Neural cell (in vitro differentiated cells): Measurements from ENCODE around the gene CHPF2. TPM values are rescaled to one million over a fixed set of nuclear protein-coding genes. Genes with fewer than 3 reads are reported as not detected.

ENCODE experiments used
- H2AFZ ChIP-seq: fragments of 200-600, 300-800 bp; sonication (generic), shearing (Covaris generic); 2 replicates; pipeline ENCODE4 v1.6.0; 2014; ENCODE audit warnings: low read depth, mild to moderate bottlenecking, antibody characterized with exemption, low read length, moderate library complexity
- H3F3A ChIP-seq: fragments of 200-600 bp; shearing (Covaris generic); 2 replicates; pipeline ENCODE4 v1.6.1; 2016; ENCODE audit warnings: mild to moderate bottlenecking, moderate library complexity, mixed read lengths, antibody characterized with exemption, low read length; ENCODE audit not compliant: insufficient read depth, poor library complexity, severe bottlenecking
- H3K27ac ChIP-seq: fragments of 200-600, 300-800 bp; sonication (generic), shearing (Covaris generic); 2 replicates; pipeline ENCODE4 v1.5.1; 2014; ENCODE audit warnings: mild to moderate bottlenecking, low read length, moderate library complexity
- H3K27me3 ChIP-seq: fragments of 300-800, 200-600 bp; sonication (generic), shearing (Covaris generic); 2 replicates; pipeline ENCODE4 v1.6.0; 2014; ENCODE audit warnings: mild to moderate bottlenecking, low read depth, low read length, moderate library complexity; ENCODE audit not compliant: insufficient read depth
- H3K36me3 ChIP-seq: fragments of 300-800, 200-600 bp; sonication (generic), shearing (Covaris generic); 2 replicates; pipeline ENCODE4 v1.5.1; 2014; ENCODE audit warnings: mild to moderate bottlenecking, antibody characterized with exemption, low read length, moderate library complexity; ENCODE audit not compliant: insufficient read depth
- H3K4me2 ChIP-seq: fragments of 300-800, 200-600 bp; sonication (generic), shearing (Covaris generic); 2 replicates; pipeline ENCODE4 v1.6.0; 2014; ENCODE audit warnings: mild to moderate bottlenecking, low read length
- H3K4me3 ChIP-seq: fragments of 300-800, 200-600 bp; sonication (generic), shearing (Covaris generic); 2 replicates; pipeline ENCODE4 v1.5.1; 2014; ENCODE audit warnings: mild to moderate bottlenecking, low read length, moderate library complexity
- H3K79me2 ChIP-seq: fragments of 200-600 bp; shearing (Covaris generic); replicated peaks from 2 replicates; pipeline ENCODE4 v1.6.0; 2014; ENCODE audit warnings: mild to moderate bottlenecking, low read length, moderate library complexity; ENCODE audit not compliant: insufficient read depth
- H3K9ac ChIP-seq: fragments of 300-800, 200-600 bp; sonication (generic), shearing (Covaris generic); 2 replicates; pipeline ENCODE4 v1.6.1; 2016; ENCODE audit warnings: mild to moderate bottlenecking, low read length, mixed read lengths
- H3K9me2 ChIP-seq: fragments of 200-600 bp; shearing (Covaris generic); 2 replicates; pipeline ENCODE4 v1.6.1; 2016; ENCODE audit warnings: mild to moderate bottlenecking, low read length, mixed read lengths; ENCODE audit not compliant: insufficient read depth
- H3K9me3 ChIP-seq: fragments of 200-600, 300-800 bp; sonication (generic), shearing (Covaris generic); 2 replicates; pipeline ENCODE4 v1.6.1; 2016; ENCODE audit warnings: mild to moderate bottlenecking, mixed run types, low read length, moderate library complexity, mixed read lengths
- H4K20me1 ChIP-seq: fragments of 200-600 bp; shearing (Covaris generic); 2 replicates; pipeline ENCODE4 v1.6.1; 2016; ENCODE audit warnings: mild to moderate bottlenecking, mixed run types; ENCODE audit not compliant: insufficient read depth
- CTCF ChIP-seq: fragments of 450-650 bp; IDR thresholded peaks from 2 replicates; pipeline ENCODE4 v1.5.1; 2014; ENCODE audit warnings: antibody characterized with exemption, mild to moderate bottlenecking, moderate library complexity; ENCODE audit not compliant: poor library complexity, severe bottlenecking
- EP300 ChIP-seq: fragments of 450-650 bp; conservative IDR thresholded peaks from 2 replicates; pipeline ENCODE4 v1.6.1; 2014; ENCODE audit warnings: antibody characterized with exemption, mild to moderate bottlenecking, moderate library complexity; ENCODE audit not compliant: poor library complexity, severe bottlenecking
- EZH2 ChIP-seq: fragments of 200-600, 300-800 bp; shearing (Covaris generic), sonication (generic); IDR thresholded peaks from 2 replicates; pipeline ENCODE4 v1.6.1; 2014; ENCODE audit warnings: antibody characterized with exemption, low read length, borderline replicate concordance, mild to moderate bottlenecking; ENCODE audit not compliant: insufficient read depth, poor library complexity, severe bottlenecking
- MXI1 ChIP-seq: fragments of 450-650 bp; conservative IDR thresholded peaks from 2 replicates; pipeline ENCODE4 v1.6.1; 2014; ENCODE audit warnings: antibody characterized with exemption, mild to moderate bottlenecking; ENCODE audit not compliant: poor library complexity, severe bottlenecking
- POLR2AphosphoS5 ChIP-seq: IDR thresholded peaks from 2 replicates; pipeline ENCODE4 v1.6.1; 2012
- RAD21 ChIP-seq: fragments of 450-650 bp; conservative IDR thresholded peaks from 2 replicates; pipeline ENCODE4 v1.6.1; 2014; ENCODE audit warnings: antibody characterized with exemption, mild to moderate bottlenecking, moderate library complexity
- SMC3 ChIP-seq: fragments of 450-650 bp; conservative IDR thresholded peaks from 2 replicates; pipeline ENCODE4 v1.6.1; 2014; ENCODE audit warnings: antibody characterized with exemption, mild to moderate bottlenecking, moderate library complexity; ENCODE audit not compliant: poor library complexity
- TAF1 ChIP-seq: IDR thresholded peaks from 2 replicates; pipeline ENCODE4 v1.6.1; 2012; ENCODE audit warnings: low read depth
- polyA plus RNA-seq: library from polyadenylated mRNA; depleted of rRNA; stranded (reverse); fragments of >200 nt; gene quantifications from 2 replicates; pipeline ENCODE4 v1.2.3, GENCODE V29; 2014
- TF ChIP-seq, protein P1 (sequence below): IDR thresholded peaks from 2 replicates; pipeline ENCODE4 v1.6.1; 2012; ENCODE audit warnings: borderline replicate concordance

The CHPF2 gene
- polyA plus RNA-seq, 1 donor from 2014 or later: 22.5 TPM

DNA sequence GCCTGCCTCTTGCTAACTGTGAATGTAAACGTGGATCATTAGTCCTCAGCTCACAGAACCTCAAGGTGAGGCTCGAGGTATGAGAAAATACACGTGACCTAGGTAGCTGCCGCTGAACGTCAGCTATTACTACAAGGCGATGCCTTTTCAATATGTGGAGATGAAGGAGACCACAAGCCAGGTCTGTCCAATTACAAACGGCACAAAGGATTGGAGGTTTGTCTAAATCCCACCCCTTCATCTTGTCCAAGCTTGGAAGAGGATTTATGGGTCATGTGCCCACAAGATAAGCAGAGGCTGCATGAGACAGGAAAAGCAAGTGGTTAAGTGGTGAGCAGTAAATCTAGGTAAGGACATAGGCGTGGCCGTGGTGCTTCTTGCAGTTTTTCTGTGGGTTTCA is 25.4 kb upstream of the CHPF2 start:
- no peaks in the 10 kb centered on the region for H4K20me1 ChIP-seq
- H3K79me2 ChIP-seq: no peaks in the 10 kb centered on the region
- no peaks in the 10 kb centered on the region for H3K36me3 ChIP-seq
- no peak overlapping the region for H3K27ac ChIP-seq
- H3K4me2 ChIP-seq: no peak overlapping the region
- no peaks in the 10 kb centered on the region for H3K9me2 ChIP-seq
- no peak overlapping the region for H2AFZ ChIP-seq
- no peaks in the 10 kb centered on the region for H3K9me3 ChIP-seq
- no peak overlapping the region for H3K9ac ChIP-seq
- no peaks in the 10 kb centered on the region for H3F3A ChIP-seq
- TF ChIP-seq, protein P1, sequence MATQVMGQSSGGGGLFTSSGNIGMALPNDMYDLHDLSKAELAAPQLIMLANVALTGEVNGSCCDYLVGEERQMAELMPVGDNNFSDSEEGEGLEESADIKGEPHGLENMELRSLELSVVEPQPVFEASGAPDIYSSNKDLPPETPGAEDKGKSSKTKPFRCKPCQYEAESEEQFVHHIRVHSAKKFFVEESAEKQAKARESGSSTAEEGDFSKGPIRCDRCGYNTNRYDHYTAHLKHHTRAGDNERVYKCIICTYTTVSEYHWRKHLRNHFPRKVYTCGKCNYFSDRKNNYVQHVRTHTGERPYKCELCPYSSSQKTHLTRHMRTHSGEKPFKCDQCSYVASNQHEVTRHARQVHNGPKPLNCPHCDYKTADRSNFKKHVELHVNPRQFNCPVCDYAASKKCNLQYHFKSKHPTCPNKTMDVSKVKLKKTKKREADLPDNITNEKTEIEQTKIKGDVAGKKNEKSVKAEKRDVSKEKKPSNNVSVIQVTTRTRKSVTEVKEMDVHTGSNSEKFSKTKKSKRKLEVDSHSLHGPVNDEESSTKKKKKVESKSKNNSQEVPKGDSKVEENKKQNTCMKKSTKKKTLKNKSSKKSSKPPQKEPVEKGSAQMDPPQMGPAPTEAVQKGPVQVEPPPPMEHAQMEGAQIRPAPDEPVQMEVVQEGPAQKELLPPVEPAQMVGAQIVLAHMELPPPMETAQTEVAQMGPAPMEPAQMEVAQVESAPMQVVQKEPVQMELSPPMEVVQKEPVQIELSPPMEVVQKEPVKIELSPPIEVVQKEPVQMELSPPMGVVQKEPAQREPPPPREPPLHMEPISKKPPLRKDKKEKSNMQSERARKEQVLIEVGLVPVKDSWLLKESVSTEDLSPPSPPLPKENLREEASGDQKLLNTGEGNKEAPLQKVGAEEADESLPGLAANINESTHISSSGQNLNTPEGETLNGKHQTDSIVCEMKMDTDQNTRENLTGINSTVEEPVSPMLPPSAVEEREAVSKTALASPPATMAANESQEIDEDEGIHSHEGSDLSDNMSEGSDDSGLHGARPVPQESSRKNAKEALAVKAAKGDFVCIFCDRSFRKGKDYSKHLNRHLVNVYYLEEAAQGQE: no peak
- no peak for TF ChIP-seq EZH2
- no peak for TF ChIP-seq POLR2AphosphoS5
- no peak for TF ChIP-seq MXI1
- TF ChIP-seq SMC3: no peak
- no peak for TF ChIP-seq TAF1
- no peak for TF ChIP-seq RAD21
- no peak for TF ChIP-seq EP300
- TF ChIP-seq CTCF: no peak
- H3K27me3 ChIP-seq: no peaks in the 10 kb centered on the region
- H3K4me3 ChIP-seq: no peak overlapping the region

GRCh38 chr7:151207315-151207714 is 25.0 kb upstream of the CHPF2 start:
- Histone ChIP-seq H2AFZ (no peak overlapping the region), H3K27ac (no peak overlapping the region), H3K36me3 (no peaks in the 10 kb centered on the region), H3K27me3 (no peaks in the 10 kb centered on the region), H3K4me3 (no peak overlapping the region), H4K20me1 (no peaks in the 10 kb centered on the region), H3K79me2 (no peaks in the 10 kb centered on the region), H3F3A (no peaks in the 10 kb centered on the region), H3K4me2 (no peak overlapping the region), H3K9ac (no peak overlapping the region), H3K9me3 (no peaks in the 10 kb centered on the region), H3K9me2 (no peaks in the 10 kb centered on the region)
- no peak for TF ChIP-seq EZH2
- TF ChIP-seq SMC3: no peak
- TF ChIP-seq POLR2AphosphoS5: no peak
- TF ChIP-seq MXI1: no peak
- TF ChIP-seq TAF1: no peak
- no peak for TF ChIP-seq CTCF
- TF ChIP-seq, protein P1: no peak
- TF ChIP-seq EP300: no peak
- no peak for TF ChIP-seq RAD21
